Measurements from ENCODE around the gene SS18L1. TPM values are rescaled to one million over a fixed set of nuclear protein-coding genes. Genes with fewer than 3 reads are reported as not detected.

The SS18L1 gene
- total RNA-seq, 4 donors from 2014 or later = 6.8 to 12.3 (median 11.1) TPM

GRCh38 chr20:62137478-62138203 lies 5.9 kb upstream of the SS18L1 start:
- TF ChIP-seq POLR2A (IDR thresholded peaks at IDR 0.05) (no peak), EP300 (IDR thresholded peaks at IDR 0.05) (no peak), POLR2AphosphoS5 (IDR thresholded peaks at IDR 0.05) (no peak)
- TF ChIP-seq, protein P1, sequence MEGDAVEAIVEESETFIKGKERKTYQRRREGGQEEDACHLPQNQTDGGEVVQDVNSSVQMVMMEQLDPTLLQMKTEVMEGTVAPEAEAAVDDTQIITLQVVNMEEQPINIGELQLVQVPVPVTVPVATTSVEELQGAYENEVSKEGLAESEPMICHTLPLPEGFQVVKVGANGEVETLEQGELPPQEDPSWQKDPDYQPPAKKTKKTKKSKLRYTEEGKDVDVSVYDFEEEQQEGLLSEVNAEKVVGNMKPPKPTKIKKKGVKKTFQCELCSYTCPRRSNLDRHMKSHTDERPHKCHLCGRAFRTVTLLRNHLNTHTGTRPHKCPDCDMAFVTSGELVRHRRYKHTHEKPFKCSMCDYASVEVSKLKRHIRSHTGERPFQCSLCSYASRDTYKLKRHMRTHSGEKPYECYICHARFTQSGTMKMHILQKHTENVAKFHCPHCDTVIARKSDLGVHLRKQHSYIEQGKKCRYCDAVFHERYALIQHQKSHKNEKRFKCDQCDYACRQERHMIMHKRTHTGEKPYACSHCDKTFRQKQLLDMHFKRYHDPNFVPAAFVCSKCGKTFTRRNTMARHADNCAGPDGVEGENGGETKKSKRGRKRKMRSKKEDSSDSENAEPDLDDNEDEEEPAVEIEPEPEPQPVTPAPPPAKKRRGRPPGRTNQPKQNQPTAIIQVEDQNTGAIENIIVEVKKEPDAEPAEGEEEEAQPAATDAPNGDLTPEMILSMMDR (IDR thresholded peaks at IDR 0.05) = no peak
- peaks cover 0 to 69% (median 29%) of the 10 kb centered on the region in 3 donors for H3K4me1 ChIP-seq
- 76 to 92% methylated on average over 4 to 5 of the region's 8 CpGs for WGBS, 2 donors (ENCODE audit: low coverage in 1 of 2)
- H3K27me3 ChIP-seq = no peaks in the 10 kb centered on the region
- peak overlapping the region in 2 of 4 donors; percentile 32 to 64 for H3K27ac ChIP-seq
- H3K4me3 ChIP-seq = no peak overlapping the region
- no peak for ATAC-seq
- H3K9me3 ChIP-seq = no peaks in the 10 kb centered on the region
- peaks cover 0 to 81% of the 10 kb centered on the region in 2 donors for H3K36me3 ChIP-seq

DNA sequence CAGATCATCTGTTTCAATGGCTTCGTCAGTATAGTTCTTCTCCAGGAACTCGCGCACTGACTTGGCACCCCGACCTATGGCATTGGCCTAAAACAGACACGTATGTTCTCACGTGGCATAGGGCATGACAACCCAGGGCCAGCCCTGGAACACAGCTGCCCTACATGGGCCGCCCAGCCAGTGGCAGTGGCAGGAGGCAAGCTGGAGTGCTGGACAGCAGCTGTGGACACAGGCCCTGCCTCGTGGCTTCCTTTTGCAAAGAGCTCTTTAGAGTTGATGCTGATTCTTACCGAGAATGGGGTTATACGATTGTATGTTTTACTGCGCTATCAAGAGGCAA lies 5.4 kb upstream of the SS18L1 start:
- Histone ChIP-seq H3K4me1 (peaks cover 0 to 63% (median 24%) of the 10 kb centered on the region in 3 donors), H3K4me3 (no peak overlapping the region)

DNA sequence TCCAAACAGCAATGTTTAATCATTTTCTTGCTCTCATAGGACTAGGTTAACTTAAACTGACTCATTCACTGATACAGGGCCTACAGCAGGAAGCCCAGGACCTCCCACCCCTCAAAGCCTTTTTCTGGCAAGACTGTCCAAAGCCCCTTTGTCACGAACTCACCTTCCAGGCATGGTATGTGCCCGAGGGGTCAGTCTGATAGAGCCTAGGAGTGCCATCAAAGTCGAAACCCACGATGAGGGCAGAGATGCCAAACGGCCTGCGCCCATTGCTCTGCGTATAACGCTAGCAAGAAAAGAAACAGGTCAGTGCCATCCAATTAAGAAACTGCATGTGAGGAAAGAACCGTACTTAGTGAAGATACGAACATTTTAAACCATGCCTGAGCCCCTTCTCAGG lies 4.7 kb upstream of the SS18L1 start:
- WGBS, 2 donors (ENCODE audit: low coverage in 1 of 2) = 76 to 79% methylated on average over 5 to 10 of the region's 10 CpGs

More for the DNA sequence above, 5.4 kb upstream of the SS18L1 start:
- no peaks in the 10 kb centered on the region for H3K9me3 ChIP-seq
- TF ChIP-seq POLR2AphosphoS5 (IDR thresholded peaks at IDR 0.05) (no peak), POLR2A (IDR thresholded peaks at IDR 0.05) (no peak), EP300 (IDR thresholded peaks at IDR 0.05) (no peak)
- TF ChIP-seq, protein P1 (IDR thresholded peaks at IDR 0.05) = no peak
- 81 to 100% methylated on average over 1 to 3 of the region's 11 CpGs for WGBS, 2 donors (ENCODE audit: low coverage in 1 of 2)
- peak overlapping the region in 2 of 4 donors; percentile 32 to 64 for H3K27ac ChIP-seq
- ATAC-seq = no peak
- H3K36me3 ChIP-seq = peaks cover 0 to 76% of the 10 kb centered on the region in 2 donors
- H3K27me3 ChIP-seq = no peaks in the 10 kb centered on the region

DNA sequence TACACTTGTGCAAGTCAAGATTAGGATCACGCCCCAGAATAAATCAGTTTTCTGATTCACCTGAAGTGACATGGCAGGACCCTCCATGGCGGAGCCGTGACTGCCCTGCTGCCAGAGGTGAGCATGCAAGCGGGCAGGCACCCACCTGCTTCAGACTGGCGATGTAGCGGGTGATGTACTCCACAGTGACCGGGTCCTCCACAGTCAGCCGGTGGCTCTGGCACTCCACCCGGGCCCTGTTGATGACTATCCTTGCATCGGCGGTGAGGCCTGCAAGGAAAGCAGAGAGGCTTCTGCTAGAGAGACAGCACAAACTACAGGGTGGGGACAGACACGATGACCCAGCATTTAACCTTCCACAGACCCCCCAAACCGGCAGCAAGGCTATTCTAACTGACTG lies 3.9 kb upstream of the SS18L1 start:
- H3K27me3 ChIP-seq = no peaks in the 10 kb centered on the region
- peaks cover 0 to 61% of the 10 kb centered on the region in 2 donors for H3K36me3 ChIP-seq
- peak overlapping the region in 2 of 4 donors; percentile 45 to 49 for H3K27ac ChIP-seq
- H3K9me3 ChIP-seq = no peaks in the 10 kb centered on the region
- TF ChIP-seq EP300 (IDR thresholded peaks at IDR 0.05) (no peak), POLR2A (IDR thresholded peaks at IDR 0.05) (no peak), POLR2AphosphoS5 (IDR thresholded peaks at IDR 0.05) (no peak)
- TF ChIP-seq, protein P1 (IDR thresholded peaks at IDR 0.05) = no peak
- WGBS, 2 donors (ENCODE audit: low coverage in 1 of 2) = 72% methylated on average over 6 of the region's 13 CpGs; no CpG with 5 or more reads in 1 of the 2 donors
- ATAC-seq = no peak
- H3K4me3 ChIP-seq = no peak overlapping the region
- H3K4me1 ChIP-seq = peaks cover 0 to 52% (median 19%) of the 10 kb centered on the region in 3 donors

More for the DNA sequence above, 4.7 kb upstream of the SS18L1 start:
- Histone ChIP-seq H3K36me3 (peaks cover 0 to 68% of the 10 kb centered on the region in 2 donors), H3K27me3 (no peaks in the 10 kb centered on the region), H3K4me1 (peaks cover 0 to 56% (median 22%) of the 10 kb centered on the region in 3 donors), H3K9me3 (no peaks in the 10 kb centered on the region), H3K27ac (peak overlapping the region in 2 of 4 donors; percentile 45 to 49), H3K4me3 (no peak overlapping the region)
- no peak for ATAC-seq
- no peak for TF ChIP-seq POLR2A (IDR thresholded peaks at IDR 0.05)
- no peak for TF ChIP-seq EP300 (IDR thresholded peaks at IDR 0.05)
- no peak for TF ChIP-seq POLR2AphosphoS5 (IDR thresholded peaks at IDR 0.05)
- TF ChIP-seq, protein P1 (IDR thresholded peaks at IDR 0.05) = no peak

- peak overlapping the region in 3 of 4 donors; percentile 25 to 99 (median 91) for H3K27ac ChIP-seq
- H3K4me3 ChIP-seq = peak overlapping the region in 1 of 2 donors; percentile 96
- no peak for TF ChIP-seq POLR2AphosphoS5 (IDR thresholded peaks at IDR 0.05)
- TF ChIP-seq POLR2A (IDR thresholded peaks at IDR 0.05) = no peak
- TF ChIP-seq, protein P1 (IDR thresholded peaks at IDR 0.05) = no peak
- no peak for TF ChIP-seq EP300 (IDR thresholded peaks at IDR 0.05)
Observed at GRCh38 chr20:62141043-62141396, 2.5 kb upstream of the SS18L1 start.

More at GRCh38 chr20:62141043-62141396, 2.5 kb upstream of the SS18L1 start:
- no peak for ATAC-seq
- Histone ChIP-seq H3K36me3 (peaks cover 0 to 47% of the 10 kb centered on the region in 2 donors), H3K4me1 (peaks cover 0 to 59% (median 20%) of the 10 kb centered on the region in 3 donors), H3K9me3 (no peaks in the 10 kb centered on the region), H3K27me3 (no peaks in the 10 kb centered on the region)
- WGBS, 2 donors (ENCODE audit: low coverage in 1 of 2) = 70% methylated on average over 2 of the region's 7 CpGs; no CpG with 5 or more reads in 1 of the 2 donors
